NCI-H526 (cell line): Measurements from ENCODE around the gene KBTBD13.

Experiments
- DNase-seq, 2 experiments: peaks; one replicate each; lab custom pipeline; 2025; lab: John Stamatoyannopoulos, UW

The KBTBD13 gene

DNA sequence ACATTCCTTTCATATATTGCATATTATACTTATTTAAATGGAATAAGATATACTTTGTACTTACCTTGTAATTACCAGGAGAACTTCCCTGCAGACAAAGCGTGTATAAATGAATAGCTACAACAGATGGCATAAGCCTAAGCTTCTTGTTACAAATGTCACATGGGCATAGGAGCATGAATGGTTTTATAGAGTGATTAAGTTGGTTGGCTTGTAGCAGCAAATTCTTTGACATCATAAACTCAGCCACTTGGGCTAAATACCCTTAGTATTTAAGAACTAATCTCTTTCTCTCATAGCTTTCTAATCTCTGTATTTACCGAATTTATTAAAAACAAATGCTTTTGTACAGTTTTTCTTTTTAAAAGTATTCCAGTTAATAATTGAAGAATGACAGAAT is 38.5 kb downstream of the KBTBD13 start, which contains the start of gene UBAP1L:
Gene UBAP1L, minus strand, starts transcription at position 115 of the 400 bp plus-strand sequence. CDS start 8,985 bp downstream, outside the sequence.
- DNase-seq: no peak

DNA sequence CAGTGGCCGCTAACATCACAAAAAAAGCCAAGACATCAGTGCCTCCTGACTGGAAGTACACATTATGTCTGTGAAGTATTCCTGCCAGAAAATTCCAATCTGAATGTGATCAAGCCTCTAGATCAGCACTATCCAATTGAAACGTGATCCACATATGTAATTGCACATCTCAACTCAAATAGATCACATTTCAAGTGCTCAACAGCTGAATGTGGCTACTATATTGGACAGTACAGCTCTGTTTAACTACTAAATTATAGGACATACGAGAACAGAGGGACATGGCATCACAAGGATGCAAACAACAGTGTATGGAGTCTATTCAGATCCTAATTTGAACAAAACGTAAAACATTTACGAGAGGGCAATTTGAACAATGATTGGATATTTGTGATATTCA is 39.0 kb downstream of the KBTBD13 start:
- DNase-seq: no peak
